NCI-H2107 treated with DMSO at 0.1 percent for 48 hours (cell line): ENCODE data around the gene TRABD.

Experiments
- DNase-seq: peaks from one replicate; lab custom pipeline; 2025; ENCODE audit not compliant: unreplicated experiment; lab: John Stamatoyannopoulos, UW

Gene TRABD

GRCh38 chr22:50217543-50218152, 31.9 kb downstream of the TRABD start:
- no peak for DNase-seq

DNA sequence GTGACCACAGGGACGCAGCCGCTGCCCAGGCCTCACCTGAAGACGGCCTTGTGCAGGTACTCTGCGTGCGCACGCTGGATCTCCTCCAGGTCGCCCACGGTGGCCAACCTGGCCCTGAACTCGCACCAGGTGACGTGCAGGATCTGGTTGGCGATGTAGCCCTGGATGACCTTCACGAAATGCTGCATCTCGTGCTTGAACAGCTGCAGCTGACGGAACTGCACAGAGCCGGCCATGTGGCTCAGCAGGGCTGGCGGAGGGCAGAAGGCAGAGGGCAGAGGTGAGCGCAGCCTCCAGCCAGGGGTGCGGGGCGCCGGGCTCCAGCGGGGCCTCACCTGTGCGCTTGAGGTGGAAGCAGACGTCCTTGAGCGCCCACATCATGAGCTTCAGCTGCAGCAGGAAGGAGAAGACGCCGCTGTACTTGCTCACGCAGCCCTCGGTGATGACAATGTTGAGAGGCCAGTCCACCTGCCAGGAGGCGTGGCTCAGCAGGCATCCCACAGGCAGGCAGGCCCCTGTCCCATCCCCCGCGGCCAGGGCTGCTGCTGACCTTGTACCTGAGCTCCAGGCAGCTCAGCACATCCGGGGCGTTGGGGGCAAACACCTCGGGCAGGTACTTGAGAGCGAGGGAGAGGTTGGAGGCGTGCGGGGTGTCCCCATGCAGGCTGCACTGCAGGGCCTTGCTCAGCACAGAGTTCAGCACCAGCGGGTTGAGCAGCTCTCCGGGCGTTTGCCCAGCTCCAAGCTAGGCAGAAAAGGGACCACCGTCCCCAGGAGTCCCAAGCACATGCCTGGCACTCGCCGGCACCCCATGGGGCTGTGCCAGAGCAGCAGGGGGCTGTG, 32.7 kb downstream of the TRABD start:
- no peak for DNase-seq

DNA sequence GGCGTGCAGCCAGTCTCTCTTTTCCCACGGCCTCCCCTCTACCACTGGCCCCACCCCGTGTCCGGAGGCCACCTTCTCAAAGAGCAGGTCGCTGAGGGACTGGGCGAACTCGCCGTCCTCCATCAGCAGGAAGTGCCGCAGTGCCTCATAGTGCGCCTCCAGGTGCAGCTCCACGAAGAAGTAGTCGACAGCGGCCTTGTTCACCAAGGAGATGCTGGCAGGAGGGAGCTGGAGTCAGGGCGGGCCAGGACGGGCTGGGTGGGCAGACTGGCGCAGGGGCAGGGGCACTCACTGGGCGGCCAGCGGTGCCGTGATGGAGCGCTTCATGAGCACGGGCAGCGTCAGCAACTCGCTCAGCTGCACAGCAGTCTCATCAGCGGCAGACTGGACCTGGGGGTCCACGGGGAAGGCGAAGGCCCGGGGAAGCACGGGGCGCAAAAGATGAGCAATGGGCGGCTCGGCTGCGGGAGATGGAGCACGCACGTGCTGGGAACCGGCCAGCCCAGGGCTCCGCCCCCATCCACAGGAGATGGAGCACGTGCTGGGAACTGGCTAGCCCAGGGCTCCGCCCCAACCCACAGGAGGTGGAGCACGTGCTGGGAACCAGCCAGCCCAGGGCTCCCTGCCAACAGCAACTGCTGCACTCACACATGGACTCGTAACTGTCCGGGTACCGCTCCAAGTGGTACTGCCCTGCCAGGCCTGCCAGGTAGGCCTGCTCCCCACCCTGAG, 33.4 kb downstream of the TRABD start:
- DNase-seq, result peak; percentile 36

GRCh38 chr22:50219800-50220602, 34.3 kb downstream of the TRABD start:
- DNase-seq, result no peak

DNA sequence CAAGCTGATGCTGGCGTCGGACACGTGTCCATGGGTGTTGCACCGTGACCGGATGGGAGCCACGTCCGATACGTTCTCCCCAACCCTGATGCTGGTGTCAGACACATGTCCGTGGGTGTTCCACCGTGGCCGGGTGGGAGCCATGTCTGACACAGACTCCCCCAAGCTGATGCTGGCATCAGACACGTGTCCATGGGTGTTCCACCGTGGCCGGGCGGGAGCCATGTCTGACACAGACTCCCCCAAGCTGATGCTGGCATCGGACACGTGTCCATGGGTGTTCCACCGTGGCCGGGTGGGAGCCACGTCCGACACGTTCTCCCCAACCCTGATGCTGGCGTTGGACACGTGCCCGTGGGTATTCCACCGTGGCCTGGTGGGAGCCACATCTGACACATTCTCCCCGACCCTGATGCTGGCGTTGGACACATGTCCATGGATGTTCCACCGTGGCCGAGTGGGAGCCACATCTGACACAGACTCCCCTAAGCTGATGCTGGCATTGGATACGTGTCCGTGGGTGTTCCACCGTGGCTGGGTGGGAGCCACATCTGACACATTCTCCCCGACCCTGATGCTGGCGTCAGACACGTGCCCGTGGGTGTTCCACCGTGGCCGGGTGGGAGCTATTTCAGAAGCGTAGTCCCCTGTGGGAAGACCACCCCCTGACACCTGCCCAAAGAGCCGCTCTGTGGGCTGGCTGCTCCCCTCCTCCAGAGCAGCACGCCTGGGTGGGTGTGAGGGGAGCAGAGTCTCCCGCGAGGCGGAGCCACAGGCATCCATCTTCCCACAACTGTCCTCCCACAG, 35.1 kb downstream of the TRABD start:
- DNase-seq, result no peak

GRCh38 chr22:50221410-50222300, 35.9 kb downstream of the TRABD start:
- no peak for DNase-seq

GRCh38 chr22:50222508-50222907, 36.8 kb downstream of the TRABD start:
- DNase-seq, result no peak

DNA sequence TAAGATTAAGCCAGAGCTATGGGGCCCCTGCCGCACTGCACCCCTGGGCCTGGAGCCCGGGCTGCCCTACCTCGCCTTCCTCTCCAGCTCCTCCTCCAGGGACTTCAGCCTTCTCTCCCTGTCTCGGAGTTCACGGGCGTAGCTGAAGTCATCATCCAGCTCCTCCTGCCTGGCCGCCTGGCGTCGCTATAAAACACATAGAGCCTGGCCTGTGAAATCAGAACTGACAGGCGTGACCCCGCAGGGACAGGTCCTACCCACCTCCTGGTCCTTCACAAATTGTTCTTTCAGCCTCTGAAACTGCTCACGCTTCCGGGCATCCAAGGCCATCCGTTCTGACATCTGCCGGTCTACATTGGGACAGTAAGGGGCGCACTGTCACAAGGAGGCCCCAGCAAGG, 38.4 kb downstream of the TRABD start:
- no peak for DNase-seq

- DNase-seq, result no peak
Observed at GRCh38 chr22:50225200-50225969, 39.7 kb downstream of the TRABD start.

DNA sequence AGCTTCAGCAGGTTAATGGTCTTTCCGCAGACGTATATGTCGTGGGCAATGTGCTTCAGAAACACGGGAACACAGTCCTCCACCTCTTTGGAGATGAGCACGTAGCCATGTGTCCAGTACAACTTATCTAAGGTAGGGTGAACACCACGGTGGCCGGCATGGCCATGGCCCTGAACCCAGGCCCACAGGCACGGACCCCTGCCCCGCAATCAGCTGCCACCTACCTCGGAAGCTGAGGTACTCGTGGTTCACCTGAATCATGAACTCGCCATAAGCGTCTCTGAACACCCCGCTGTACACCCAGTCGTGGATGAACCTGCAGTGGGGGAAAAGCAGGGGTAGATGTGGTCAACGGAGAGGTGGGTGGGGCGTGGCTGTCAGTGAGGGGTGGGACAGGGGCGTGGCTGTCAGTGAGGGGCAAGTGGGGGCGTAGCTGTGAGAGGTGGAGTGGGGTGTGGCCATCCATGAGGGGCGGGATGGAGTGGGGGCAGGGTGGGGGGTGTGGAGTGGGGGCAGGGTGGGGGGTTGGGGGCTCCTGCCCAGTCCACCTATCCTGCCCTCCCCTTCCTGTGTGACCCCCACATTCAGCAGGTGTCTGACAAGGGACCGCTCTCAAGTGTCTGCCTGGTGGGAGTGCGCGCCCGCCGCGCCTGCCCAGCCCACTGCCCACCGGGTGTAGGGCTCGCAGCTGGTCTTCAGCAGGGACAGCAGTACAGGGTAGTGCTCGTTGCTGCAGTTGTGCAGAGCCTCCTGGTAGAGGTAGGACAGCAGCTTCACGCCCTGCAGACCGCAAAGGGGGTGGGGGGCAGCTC, 40.6 kb downstream of the TRABD start:
- no peak for DNase-seq

DNA sequence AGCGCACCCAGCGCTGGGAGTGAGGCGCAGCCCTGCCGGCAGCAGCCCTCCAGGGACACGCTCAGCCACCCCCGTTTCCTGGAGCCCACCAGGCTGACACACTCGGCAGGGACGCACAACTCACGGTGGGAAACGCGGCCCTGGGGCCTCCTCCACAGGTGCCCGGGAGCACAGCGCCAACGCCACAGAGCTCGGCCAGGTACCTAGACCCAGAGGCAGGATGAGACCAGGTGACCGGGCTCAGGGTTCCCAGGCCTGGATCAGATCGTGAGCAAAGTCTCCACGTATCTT, 41.1 kb downstream of the TRABD start:
- no peak for DNase-seq

GRCh38 chr22:50227579-50228215, 42.0 kb downstream of the TRABD start:
- no peak for DNase-seq

GRCh38 chr22:50228366-50228765, 42.7 kb downstream of the TRABD start:
- no peak for DNase-seq

DNA sequence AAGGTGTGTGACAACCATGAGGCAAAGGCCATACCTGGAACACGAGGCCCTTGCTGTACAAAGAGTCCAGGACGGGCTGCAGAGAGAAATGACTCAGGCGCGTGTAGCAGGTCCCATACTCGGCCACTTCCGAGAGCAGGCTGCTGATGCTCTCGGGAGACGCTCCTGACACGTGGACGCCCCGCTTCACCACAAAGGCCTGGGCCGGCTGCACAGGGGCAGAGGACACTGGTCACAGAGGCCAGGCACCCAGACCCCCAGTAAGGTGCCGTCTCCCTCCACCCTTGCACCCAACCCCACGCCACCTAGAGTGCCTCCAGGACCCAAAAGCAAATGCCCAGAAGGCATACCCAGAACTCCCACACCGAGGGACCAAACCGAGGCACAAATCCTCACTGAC, 43.7 kb downstream of the TRABD start:
- DNase-seq, result no peak

- no peak for DNase-seq
Observed at GRCh38 chr22:50232481-50233151, 46.9 kb downstream of the TRABD start.

GRCh38 chr22:50233223-50233622, 47.5 kb downstream of the TRABD start:
- no peak for DNase-seq
